LNCaP clone FGC (cell line): ENCODE results near the gene PREP.
A peak's percentile ranks its signal among the peaks of the same experiment; 100 is the strongest.

ENCODE experiments used
- DNase-seq: peaks from one replicate; pipeline ENCODE4 v3.0.0-alpha.2; 2011; ENCODE audit warnings: low read depth
- H3K4me3 ChIP-seq: 2 replicates; pipeline ENCODE4 v1.5.1; 2011; ENCODE audit warnings: mild to moderate bottlenecking, low read depth, low read length, control low read depth
- CTCF ChIP-seq: IDR thresholded peaks from 2 replicates; pipeline ENCODE4 v1.5.1; 2012; ENCODE audit warnings: mild to moderate bottlenecking; ENCODE audit not compliant: control insufficient read depth, insufficient read depth; ENCODE audit errors: extremely low read depth

The PREP gene

GRCh38 chr6:105409734-105410133 lies 6.9 kb upstream of the PREP start:
- no peak overlapping the region for H3K4me3 ChIP-seq
- no peak for DNase-seq
- no peak for TF ChIP-seq CTCF

GRCh38 chr6:105402090-105402938 lies 568 bp downstream of the PREP start:
- peak overlapping the region; percentile 83 for H3K4me3 ChIP-seq
- no peak for DNase-seq
- no peak for TF ChIP-seq CTCF

- no peak for TF ChIP-seq CTCF
- peak overlapping the region; percentile 83 for H3K4me3 ChIP-seq
- DNase-seq: no peak
Observed at GRCh38 chr6:105401247-105402089, 1.4 kb downstream of the PREP start.

- TF ChIP-seq CTCF: no peak
- no peak overlapping the region for H3K4me3 ChIP-seq
- no peak for DNase-seq
Observed at GRCh38 chr6:105400501-105400900, 2.4 kb downstream of the PREP start.

GRCh38 chr6:105398859-105399258 lies 4.0 kb downstream of the PREP start:
- TF ChIP-seq CTCF: no peak

GRCh38 chr6:105397987-105398386 lies 4.9 kb downstream of the PREP start:
- no peak for TF ChIP-seq CTCF
- no peak for DNase-seq
- no peak overlapping the region for H3K4me3 ChIP-seq

More at GRCh38 chr6:105398859-105399258, 4.0 kb downstream of the PREP start:
- H3K4me3 ChIP-seq: no peak overlapping the region
- no peak for DNase-seq
